ENCODE data around the gene PRG3. TPM values are rescaled to one million over a fixed set of nuclear protein-coding genes. Genes with fewer than 3 reads are reported as not detected.

Gene PRG3
- total RNA-seq, 1 experiment from 2014 or later, result not detected

DNA sequence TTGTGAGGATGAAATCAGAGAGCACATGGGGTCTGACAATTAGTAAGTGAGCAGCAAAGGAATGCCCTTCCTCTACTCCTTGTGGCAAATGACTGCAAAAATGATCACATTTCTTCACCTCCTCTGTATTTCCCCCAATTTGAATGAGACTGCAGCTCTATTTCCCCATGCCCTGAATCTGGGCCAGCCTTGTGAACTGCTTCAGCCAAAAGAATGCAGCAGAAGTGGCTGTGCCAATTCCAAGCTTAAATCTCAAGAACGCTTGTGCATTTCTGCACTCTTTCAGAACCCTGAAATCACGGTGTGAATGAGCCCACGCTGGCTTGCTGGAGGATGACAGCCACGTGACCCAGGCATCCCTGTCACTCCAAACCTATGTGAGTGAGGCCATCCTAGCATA, 36.1 kb upstream of the PRG3 start:
- H3K23ac ChIP-seq (ENCODE audit: insufficient read length, low read depth, low read length), result no peak overlapping the region
- no peak overlapping the region for H3K4ac ChIP-seq (ENCODE audit: low read depth, low read length)
- H4K91ac ChIP-seq (ENCODE audit: insufficient read length, low read depth, low read length), result no peak overlapping the region
- no peak overlapping the region for H3K56ac ChIP-seq (ENCODE audit: insufficient read length, low read depth, low read length)
- H4K5ac ChIP-seq (ENCODE audit: insufficient read length, low read depth, low read length), result no peak overlapping the region
- H3K4me2 ChIP-seq (ENCODE audit: insufficient read depth, insufficient read length, low read length), result no peak overlapping the region
- no peak overlapping the region for H3K14ac ChIP-seq (ENCODE audit: insufficient read depth, low read length)
- no peak overlapping the region for H3T11ph ChIP-seq (ENCODE audit: low read length)
- H3K9me3 ChIP-seq (ENCODE audit: control insufficient read depth, low read depth, low read length), result no peaks in the 10 kb centered on the region
- H4K20me1 ChIP-seq (ENCODE audit: control insufficient read depth, insufficient read depth, insufficient read length), result no peaks in the 10 kb centered on the region
- H3K9ac ChIP-seq (ENCODE audit: extremely low read depth, insufficient read length, low read length), result no peak overlapping the region
- no peak overlapping the region for H2AK5ac ChIP-seq (ENCODE audit: insufficient read length, low read length)
- no peak overlapping the region for H3K18ac ChIP-seq (ENCODE audit: insufficient read length, low read depth, low read length)
- no peak overlapping the region for H2BK20ac ChIP-seq (ENCODE audit: low read depth, low read length, poor library complexity, severe bottlenecking)
- H2BK120ac ChIP-seq (ENCODE audit: low read depth, low read length, poor library complexity, severe bottlenecking), result no peak overlapping the region
- H2BK5ac ChIP-seq (ENCODE audit: insufficient read length, low read length), result no peak overlapping the region
- H3K27me3 ChIP-seq (ENCODE audit: insufficient read depth, low read length), result no peaks in the 10 kb centered on the region
- TF ChIP-seq, protein P1, sequence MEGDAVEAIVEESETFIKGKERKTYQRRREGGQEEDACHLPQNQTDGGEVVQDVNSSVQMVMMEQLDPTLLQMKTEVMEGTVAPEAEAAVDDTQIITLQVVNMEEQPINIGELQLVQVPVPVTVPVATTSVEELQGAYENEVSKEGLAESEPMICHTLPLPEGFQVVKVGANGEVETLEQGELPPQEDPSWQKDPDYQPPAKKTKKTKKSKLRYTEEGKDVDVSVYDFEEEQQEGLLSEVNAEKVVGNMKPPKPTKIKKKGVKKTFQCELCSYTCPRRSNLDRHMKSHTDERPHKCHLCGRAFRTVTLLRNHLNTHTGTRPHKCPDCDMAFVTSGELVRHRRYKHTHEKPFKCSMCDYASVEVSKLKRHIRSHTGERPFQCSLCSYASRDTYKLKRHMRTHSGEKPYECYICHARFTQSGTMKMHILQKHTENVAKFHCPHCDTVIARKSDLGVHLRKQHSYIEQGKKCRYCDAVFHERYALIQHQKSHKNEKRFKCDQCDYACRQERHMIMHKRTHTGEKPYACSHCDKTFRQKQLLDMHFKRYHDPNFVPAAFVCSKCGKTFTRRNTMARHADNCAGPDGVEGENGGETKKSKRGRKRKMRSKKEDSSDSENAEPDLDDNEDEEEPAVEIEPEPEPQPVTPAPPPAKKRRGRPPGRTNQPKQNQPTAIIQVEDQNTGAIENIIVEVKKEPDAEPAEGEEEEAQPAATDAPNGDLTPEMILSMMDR (conservative IDR thresholded peaks at IDR 0.05), result no peak
- peaks cover 26 to 52% (median 47%) of the 10 kb centered on the region in 3 experiments for H3K36me3 Mint-ChIP-seq (ENCODE audit: insufficient read depth in 1 of 3, low read depth in 3 of 3)
- H3K4me1 ChIP-seq (ENCODE audit: insufficient read depth, low read length), result no peaks in the 10 kb centered on the region; the same call in 1 of the 2 replicates
- no peak for DNase-seq
- no peaks in the 10 kb centered on the region for H3K23me2 ChIP-seq (ENCODE audit: insufficient read length, low read depth, low read length, poor library complexity, severe bottlenecking)
- peaks cover 8 to 16% of the 10 kb centered on the region in 2 experiments for H3K4me1 Mint-ChIP-seq
- H3K27ac ChIP-seq (ENCODE audit: insufficient read length, low read depth, low read length), result no peak overlapping the region
- H2AFZ ChIP-seq (ENCODE audit: low read length), result no peak overlapping the region
- no peak overlapping the region; a peak in 1 of 7 replicates for H3K27ac Mint-ChIP-seq
- H3K27me3 Mint-ChIP-seq (ENCODE audit: low read depth), result no peaks in the 10 kb centered on the region
- no peaks in the 10 kb centered on the region for H3K9me3 Mint-ChIP-seq
- no peak overlapping the region for H3K4me3 Mint-ChIP-seq
- no peaks in the 10 kb centered on the region for H3K79me2 ChIP-seq (ENCODE audit: insufficient read depth, low read length)
- no peak overlapping the region for H2BK12ac ChIP-seq (ENCODE audit: insufficient read length, low read depth, low read length)
- no peak overlapping the region for H2BK15ac ChIP-seq (ENCODE audit: low read depth, low read length)
- H4K8ac ChIP-seq (replicated peaks; ENCODE audit: insufficient read length, low read depth, low read length), result no peak overlapping the region
- WGBS (ENCODE audit: extremely low coverage, insufficient read length, low lambda C conversion rate), result no CpG with 5 or more reads among the region's 4 CpGs
- H3K79me1 ChIP-seq (ENCODE audit: insufficient read depth, low read depth, low read length, poor library complexity, severe bottlenecking), result no peaks in the 10 kb centered on the region

All from H9 (cell line).